Fibroblast of lung (primary cell): ENCODE results near the gene FCGBP.

Source experiments
- CTCF ChIP-seq, 2 donors: IDR thresholded peaks in 1 of 2; conservative IDR thresholded peaks in 1 of 2; 1 replicate in 1 of 2; 2 replicates in 1 of 2; pipeline ENCODE4 v1.5.1; 2011 to 2012; ENCODE audit warnings: low read length in 2 of 2, control low read depth in 1 of 2, inconsistent platforms in 1 of 2, low read depth in 1 of 2, mild to moderate bottlenecking in 1 of 2
- EZH2 ChIP-seq: IDR thresholded peaks from 2 replicates; pipeline ENCODE4 v1.5.1; 2012; ENCODE audit warnings: low read length, control low read depth, mild to moderate bottlenecking; ENCODE audit errors: missing control alignments

GRCh38 chr19:39934584-39935363 lies at the start of gene FCGBP:
- no peak for TF ChIP-seq EZH2
- TF ChIP-seq CTCF (conservative IDR thresholded peaks at IDR 0.05 in 1 of 2, IDR thresholded peaks at IDR 0.05 in 1 of 2; ENCODE audit: low read depth in 1 of 2, low read length in 2 of 2): no peak
